Cerebellar nuclear complex (tissue), 1 donor: Measurements from ENCODE around the gene FER.

ENCODE experiments used
- DNase-seq, 2 experiments: peaks; one replicate each; lab custom pipeline; 2025; lab: John Stamatoyannopoulos, UW

FER gene

DNA sequence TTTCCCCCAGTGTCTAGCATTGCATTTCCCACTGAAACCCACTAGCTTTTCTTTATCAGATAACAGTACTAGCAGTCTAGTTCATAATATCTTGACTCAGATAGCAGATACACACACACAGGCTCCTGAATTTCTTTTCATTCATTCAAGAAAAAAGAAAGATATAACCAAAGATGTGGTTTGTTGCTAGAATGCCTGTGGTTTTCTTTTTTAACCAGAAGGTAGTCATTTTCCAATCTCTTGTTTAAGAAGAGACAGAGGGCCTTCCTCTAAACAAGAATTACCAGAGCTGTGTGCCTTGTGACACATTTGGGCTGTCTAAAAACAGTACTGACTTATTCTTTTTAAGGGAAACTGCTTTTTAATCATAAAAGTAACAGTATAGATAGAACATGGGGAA, 494.8 kb downstream of the FER start:
- DNase-seq, result no peak

DNA sequence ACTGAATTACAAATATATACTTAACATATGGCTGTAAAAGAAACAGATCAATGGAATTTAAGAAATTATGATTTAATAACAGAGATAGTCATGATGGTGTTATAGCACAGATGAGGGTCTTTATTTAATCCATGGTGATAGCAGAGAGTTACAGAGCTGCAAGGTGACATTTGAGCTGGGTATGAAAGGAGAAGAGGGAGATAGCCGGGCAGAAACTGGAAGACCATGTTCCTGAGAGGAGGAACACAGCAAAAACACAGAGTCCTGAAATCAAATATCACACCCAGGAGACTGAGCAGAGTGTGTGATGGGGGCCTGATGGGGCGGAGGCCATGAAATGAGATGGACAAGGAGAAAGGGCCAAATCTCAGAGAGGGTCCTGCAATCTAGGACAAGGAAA, 498.7 kb downstream of the FER start:
- DNase-seq, result no peak
